Measurements from ENCODE around the gene PTP4A1. TPM values are rescaled to one million over a fixed set of nuclear protein-coding genes. Genes with fewer than 3 reads are reported as not detected.

Gene PTP4A1
- total RNA-seq, 1 experiment from 2014 or later: 123 TPM

- ATAC-seq (no peak), DNase-seq (ENCODE audit: low read depth, low spot score) (no peak)
- Histone ChIP-seq H3K4me3 (replicated peaks in 1 of 2; ENCODE audit: low read depth in 1 of 2, low read length in 2 of 2) (no peak overlapping the region), H3K27me3 (ENCODE audit: insufficient read depth, low read length) (no peaks in the 10 kb centered on the region), H3K9me3 (ENCODE audit: control insufficient read depth in 1 of 2, insufficient read depth in 1 of 2, low read depth in 1 of 2, low read length in 2 of 2) (no peaks in the 10 kb centered on the region), H3K79me2 (ENCODE audit: insufficient read depth, low read length) (no peaks in the 10 kb centered on the region), H3K27ac (ENCODE audit: low read depth, low read length) (no peak overlapping the region), H3K4me1 (ENCODE audit: control insufficient read depth in 1 of 2, insufficient read depth in 2 of 2, low read length in 2 of 2) (peaks cover 30 to 41% of the 10 kb centered on the region in 2 experiments), H3K36me3 (ENCODE audit: control insufficient read depth in 1 of 2, insufficient read depth in 2 of 2, low read length in 2 of 2) (no peaks in the 10 kb centered on the region), H3K9ac (ENCODE audit: low read length) (no peak overlapping the region), H3K4me2 (ENCODE audit: low read length) (no peak overlapping the region), H4K20me1 (ENCODE audit: insufficient read depth) (no peaks in the 10 kb centered on the region), H2AFZ (ENCODE audit: low read depth, low read length, poor library complexity, severe bottlenecking) (peak overlapping the region; percentile 76), H3K9me2 (ENCODE audit: insufficient read depth) (no peaks in the 10 kb centered on the region)
- no TSS peak for BruUV-seq (replicated peaks)
- POLR2A ChIA-PET: no interaction called here
- CTCF ChIA-PET: no interaction called here
- RAD21 ChIA-PET (ENCODE audit: low non-redundant PET in 1 of 2, low total read pairs in 2 of 2, uncharacterized antibody in 2 of 2, unreplicated experiment in 2 of 2): no interaction called here
- TF ChIP-seq YY1 (IDR thresholded peaks at IDR 0.05; ENCODE audit: extremely low read depth, insufficient replicate concordance, low read depth, low read length): no peak
- peak; percentile 43; the same call in 1 of the 2 replicates for TF ChIP-seq ELF1 (IDR thresholded peaks at IDR 0.05; ENCODE audit: borderline replicate concordance, low read depth)
- intact Hi-C loops (cut with micrococcal nuclease): no loop called here
Observed at GRCh38 chr6:63530991-63531390, 41.3 kb upstream of the PTP4A1 start.

- no peak for ATAC-seq
- Histone ChIP-seq H3K79me2 (ENCODE audit: insufficient read depth, low read length) (no peaks in the 10 kb centered on the region), H2AFZ (ENCODE audit: low read depth, low read length, poor library complexity, severe bottlenecking) (no peak overlapping the region), H3K9me2 (ENCODE audit: insufficient read depth) (no peaks in the 10 kb centered on the region), H3K4me1 (ENCODE audit: control insufficient read depth in 1 of 2, insufficient read depth in 2 of 2, low read length in 2 of 2) (peaks cover 20 to 28% of the 10 kb centered on the region in 2 experiments), H3K27me3 (ENCODE audit: insufficient read depth, low read length) (no peaks in the 10 kb centered on the region), H3K4me3 (replicated peaks in 1 of 2; ENCODE audit: low read depth in 1 of 2, low read length in 2 of 2) (no peak overlapping the region), H3K27ac (ENCODE audit: low read depth, low read length) (no peak overlapping the region), H3K9ac (ENCODE audit: low read length) (no peak overlapping the region), H3K4me2 (ENCODE audit: low read length) (no peak overlapping the region), H3K36me3 (ENCODE audit: control insufficient read depth in 1 of 2, insufficient read depth in 2 of 2, low read length in 2 of 2) (no peaks in the 10 kb centered on the region), H3K9me3 (ENCODE audit: control insufficient read depth in 1 of 2, insufficient read depth in 1 of 2, low read depth in 1 of 2, low read length in 2 of 2) (no peaks in the 10 kb centered on the region), H4K20me1 (ENCODE audit: insufficient read depth) (no peaks in the 10 kb centered on the region)
- RAD21 ChIA-PET (ENCODE audit: low non-redundant PET in 1 of 2, low total read pairs in 2 of 2, uncharacterized antibody in 2 of 2, unreplicated experiment in 2 of 2): no interaction called here
- CTCF ChIA-PET: no interaction called here
- BruUV-seq (replicated peaks): no TSS peak
- no peak for DNase-seq (ENCODE audit: low read depth, low spot score)
- intact Hi-C loops (cut with micrococcal nuclease): no loop called here
- POLR2A ChIA-PET: interaction anchor here (0.7 to 1.0 kb wide), 2 partner anchors 12 to 16 kb away, joined by 3 read pairs; no protein-coding TSS in a partner anchor
- TF ChIP-seq ELF1 (IDR thresholded peaks at IDR 0.05; ENCODE audit: borderline replicate concordance, low read depth): no peak
- TF ChIP-seq SP1 (IDR thresholded peaks at IDR 0.05; ENCODE audit: low read depth): no peak
- no peak for TF ChIP-seq ZFX (IDR thresholded peaks at IDR 0.05)
- TF ChIP-seq ATF3 (IDR thresholded peaks at IDR 0.05): no peak
- no peak for TF ChIP-seq SIN3A (IDR thresholded peaks at IDR 0.05; ENCODE audit: low read depth)
- no peak for TF ChIP-seq REST (IDR thresholded peaks at IDR 0.05; ENCODE audit: low read depth)
- TF ChIP-seq MAX (IDR thresholded peaks at IDR 0.05): no peak
- no peak for TF ChIP-seq JUND (IDR thresholded peaks at IDR 0.05)
- TF ChIP-seq ZBTB33 (IDR thresholded peaks at IDR 0.05; ENCODE audit: extremely low read depth, insufficient replicate concordance, low read length): no peak
- TF ChIP-seq RAD21 (IDR thresholded peaks at IDR 0.05; ENCODE audit: low read depth): no peak
- TF ChIP-seq POLR2A (IDR thresholded peaks at IDR 0.05; ENCODE audit: borderline replicate concordance, extremely low read depth, insufficient read depth, insufficient read length): no peak
- TF ChIP-seq SRF (IDR thresholded peaks at IDR 0.05; ENCODE audit: low read depth): no peak
Observed at GRCh38 chr6:63533026-63533425, 39.3 kb upstream of the PTP4A1 start.
